Measurements from ENCODE around the gene SYNE3. TPM values are rescaled to one million over a fixed set of nuclear protein-coding genes. Genes with fewer than 3 reads are reported as not detected.

Gene SYNE3
- total RNA-seq, 3 donors from 2014 or later: 13.5 to 112 (median 22.0) TPM

DNA sequence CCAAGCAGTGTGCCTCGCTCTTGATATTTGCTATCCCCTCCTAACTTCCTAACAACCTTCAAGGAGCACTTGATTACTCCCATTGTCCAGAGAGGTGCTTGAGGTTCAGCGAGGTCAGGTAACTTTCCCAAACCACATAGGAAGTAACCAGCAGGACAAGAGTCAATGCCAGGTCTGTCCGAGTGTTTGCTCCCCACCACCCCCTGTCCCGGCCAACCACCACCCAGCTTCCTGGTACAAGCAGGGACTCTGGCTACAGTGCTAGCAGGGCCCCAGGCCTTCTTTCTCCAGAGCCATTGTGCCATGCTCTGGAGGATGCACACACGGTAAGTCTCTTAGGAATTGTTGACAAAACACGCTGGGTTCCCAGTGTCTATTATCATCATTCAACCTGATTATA lies 49.2 kb downstream of the SYNE3 start:
- TF ChIP-seq POLR2A (IDR thresholded peaks at IDR 0.05): no peak
- TF ChIP-seq, protein P1, sequence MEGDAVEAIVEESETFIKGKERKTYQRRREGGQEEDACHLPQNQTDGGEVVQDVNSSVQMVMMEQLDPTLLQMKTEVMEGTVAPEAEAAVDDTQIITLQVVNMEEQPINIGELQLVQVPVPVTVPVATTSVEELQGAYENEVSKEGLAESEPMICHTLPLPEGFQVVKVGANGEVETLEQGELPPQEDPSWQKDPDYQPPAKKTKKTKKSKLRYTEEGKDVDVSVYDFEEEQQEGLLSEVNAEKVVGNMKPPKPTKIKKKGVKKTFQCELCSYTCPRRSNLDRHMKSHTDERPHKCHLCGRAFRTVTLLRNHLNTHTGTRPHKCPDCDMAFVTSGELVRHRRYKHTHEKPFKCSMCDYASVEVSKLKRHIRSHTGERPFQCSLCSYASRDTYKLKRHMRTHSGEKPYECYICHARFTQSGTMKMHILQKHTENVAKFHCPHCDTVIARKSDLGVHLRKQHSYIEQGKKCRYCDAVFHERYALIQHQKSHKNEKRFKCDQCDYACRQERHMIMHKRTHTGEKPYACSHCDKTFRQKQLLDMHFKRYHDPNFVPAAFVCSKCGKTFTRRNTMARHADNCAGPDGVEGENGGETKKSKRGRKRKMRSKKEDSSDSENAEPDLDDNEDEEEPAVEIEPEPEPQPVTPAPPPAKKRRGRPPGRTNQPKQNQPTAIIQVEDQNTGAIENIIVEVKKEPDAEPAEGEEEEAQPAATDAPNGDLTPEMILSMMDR (IDR thresholded peaks at IDR 0.05): no peak
- no peak for TF ChIP-seq POLR2AphosphoS5 (IDR thresholded peaks at IDR 0.05)
- no peaks in the 10 kb centered on the region for H3K9me3 ChIP-seq
- H3K36me3 ChIP-seq: no peaks in the 10 kb centered on the region
- intact Hi-C loops (cut with DNase I; ENCODE audit: low total_unique reads): no loop called here
- DNase-seq (ENCODE audit: low spot score in 2 of 2): no peak
- H3K4me1 ChIP-seq: no peaks in the 10 kb centered on the region
- peak overlapping the region in 1 of 2 donors; percentile 32 for H3K27ac ChIP-seq
- H3K4me3 ChIP-seq: no peak overlapping the region
- no peaks in the 10 kb centered on the region for H3K27me3 ChIP-seq

Other genes starting within 250 kb of the SYNE3 start
- gene CLMN, start 196.7 kb downstream of the SYNE3 start, total RNA-seq: 10 to 100 TPM; 23.7 to 73.6 (median 48.5) TPM
- 10 to 100 TPM; 29.1 to 36.1 (median 33.6) TPM for gene GLRX5, start 18.4 kb upstream of the SYNE3 start, total RNA-seq
- gene TCL1B, start 169.8 kb upstream of the SYNE3 start, total RNA-seq: not detected
- not detected for gene TCL1A, start 197.5 kb upstream of the SYNE3 start, total RNA-seq

All from breast epithelium (tissue), 4 donors.